DOHH2 (cell line): ENCODE measurements around the gene DDHD1.
"Not testable (repeated sequence)": the region's sequence is repeated elsewhere in the genome, so short reads cannot be mapped to it uniquely, and the experiment has no call there.

ENCODE experiments used
- H3F3A ChIP-seq: fragments of 200-600 bp; sonication (generic), shearing (Covaris generic); 2 replicates; pipeline ENCODE4 v1.6.0; 2016; ENCODE audit warnings: antibody characterized with exemption, mild to moderate bottlenecking; ENCODE audit not compliant: control insufficient read depth, insufficient read depth
- H3K27ac ChIP-seq: fragments of 200-600 bp; sonication (generic); 2 replicates; pipeline ENCODE4 v1.5.1; 2014; ENCODE audit warnings: low read depth, mild to moderate bottlenecking, low read length, moderate library complexity
- H3K27me3 ChIP-seq: fragments of 200-600 bp; sonication (generic); 2 replicates; pipeline ENCODE4 v1.6.1; 2014; ENCODE audit warnings: mild to moderate bottlenecking, low read length, mixed read lengths; ENCODE audit not compliant: control insufficient read depth
- H3K36me3 ChIP-seq: fragments of 200-600 bp; sonication (generic); 2 replicates; pipeline ENCODE4 v1.6.1; 2014; ENCODE audit warnings: mild to moderate bottlenecking, low read length, moderate library complexity, mixed read lengths; ENCODE audit not compliant: control insufficient read depth
- H3K4me1 ChIP-seq: fragments of 200-600 bp; sonication (generic); 2 replicates; pipeline ENCODE4 v1.6.1; 2014; ENCODE audit warnings: mild to moderate bottlenecking, low read length, mixed read lengths; ENCODE audit not compliant: control insufficient read depth
- H3K4me2 ChIP-seq: fragments of 200-600 bp; sonication (generic); 2 replicates; pipeline ENCODE4 v1.6.0; 2014; ENCODE audit warnings: mild to moderate bottlenecking, low read length, moderate library complexity
- H3K4me3 ChIP-seq: fragments of 200-600 bp; sonication (generic); 2 replicates; pipeline ENCODE4 v1.5.1; 2014; ENCODE audit warnings: mild to moderate bottlenecking, low read length, mixed read lengths
- H3K79me2 ChIP-seq: fragments of 200-600 bp; sonication (generic); 2 replicates; pipeline ENCODE4 v1.6.1; 2014; ENCODE audit warnings: mild to moderate bottlenecking, low read length, mixed read lengths; ENCODE audit not compliant: control insufficient read depth
- H3K9me2 ChIP-seq: fragments of 200-600 bp; sonication (generic); replicated peaks from 2 replicates; pipeline ENCODE4 v1.6.1; 2014; ENCODE audit warnings: mild to moderate bottlenecking, low read length, mixed read lengths; ENCODE audit not compliant: control insufficient read depth
- H3K9me3 ChIP-seq: fragments of 200-600 bp; sonication (generic); 2 replicates; pipeline ENCODE4 v1.6.1; 2014; ENCODE audit warnings: antibody characterized with exemption, low read length, mixed read lengths; ENCODE audit not compliant: control insufficient read depth, insufficient read depth
- H4K20me1 ChIP-seq: fragments of 200-600 bp; sonication (generic); 2 replicates; pipeline ENCODE4 v1.6.0; 2014; ENCODE audit warnings: low read depth, mild to moderate bottlenecking, antibody characterized with exemption, low read length, moderate library complexity; ENCODE audit not compliant: control insufficient read depth, insufficient read depth
- CTCF ChIP-seq: fragments of 200-600 bp; sonication (generic); IDR thresholded peaks from one replicate; pipeline ENCODE4 v1.5.1; 2014; ENCODE audit warnings: antibody characterized with exemption, mild to moderate bottlenecking, low read depth, low read length; ENCODE audit not compliant: poor library complexity, severe bottlenecking
- EZH2phosphoT487 ChIP-seq: fragments of 200-600 bp; sonication (generic); IDR thresholded peaks from 2 replicates; pipeline ENCODE4 v1.6.1; 2017; ENCODE audit warnings: borderline replicate concordance, mild to moderate bottlenecking, antibody characterized with exemption, low read length, moderate library complexity, mixed read lengths

DDHD1 gene

GRCh38 chr14:53093206-53093605 lies 59.9 kb downstream of the DDHD1 start:
- Histone ChIP-seq H3K79me2 (no peaks in the 10 kb centered on the region), H3F3A (peaks cover 5% of the 10 kb centered on the region; the same call in 1 of the 2 replicates), H3K9me3 (no peaks in the 10 kb centered on the region), H3K4me2 (no peak overlapping the region), H3K9me2 (no peaks in the 10 kb centered on the region), H3K27ac (no peak overlapping the region), H4K20me1 (no peaks in the 10 kb centered on the region), H3K4me3 (no peak overlapping the region), H3K36me3 (peaks cover 22% of the 10 kb centered on the region), H3K27me3 (no peaks in the 10 kb centered on the region), H3K4me1 (no peaks in the 10 kb centered on the region)
- TF ChIP-seq EZH2phosphoT487 = no peak
- TF ChIP-seq CTCF = no peak

- no peaks in the 10 kb centered on the region for H4K20me1 ChIP-seq
- no peak overlapping the region for H3K4me2 ChIP-seq
- H3K79me2 ChIP-seq = 0 out of 2 replicates have a peak, but pooled peaks cover 2% of the 10 kb centered on the region
- no peaks in the 10 kb centered on the region for H3K9me2 ChIP-seq
- H3K27ac ChIP-seq = no peak overlapping the region
- H3F3A ChIP-seq = no peaks in the 10 kb centered on the region
- no peaks in the 10 kb centered on the region for H3K9me3 ChIP-seq
- H3K27me3 ChIP-seq = no peaks in the 10 kb centered on the region
- no peaks in the 10 kb centered on the region for H3K4me1 ChIP-seq
- no peak overlapping the region for H3K4me3 ChIP-seq
- H3K36me3 ChIP-seq = peaks cover 20% of the 10 kb centered on the region
- TF ChIP-seq EZH2phosphoT487 (no peak), CTCF (no peak)
Observed at GRCh38 chr14:53090853-53091252, 62.3 kb downstream of the DDHD1 start.

- not testable (repeated sequence) for H3K4me1 ChIP-seq, H3K27ac ChIP-seq, H3F3A ChIP-seq, H3K27me3 ChIP-seq, H3K4me3 ChIP-seq, H3K4me2 ChIP-seq, H4K20me1 ChIP-seq, H3K9me2 ChIP-seq, H3K79me2 ChIP-seq, H3K9me3 ChIP-seq
- peaks cover 28% of the 10 kb centered on the region for H3K36me3 ChIP-seq
Observed at GRCh38 chr14:53084954-53085353, 68.2 kb downstream of the DDHD1 start.

GRCh38 chr14:53064475-53064874 lies 88.6 kb downstream of the DDHD1 start:
- H3K27me3 ChIP-seq = no peaks in the 10 kb centered on the region
- H3K4me1 ChIP-seq = no peaks in the 10 kb centered on the region
- H3K9me2 ChIP-seq = no peaks in the 10 kb centered on the region
- no peak overlapping the region for H3K4me3 ChIP-seq
- no peaks in the 10 kb centered on the region for H4K20me1 ChIP-seq
- H3K27ac ChIP-seq = no peak overlapping the region
- no peak for TF ChIP-seq CTCF
- TF ChIP-seq EZH2phosphoT487 = no peak
- no peaks in the 10 kb centered on the region for H3K9me3 ChIP-seq
- H3F3A ChIP-seq = no peaks in the 10 kb centered on the region
- H3K4me2 ChIP-seq = no peak overlapping the region
- H3K79me2 ChIP-seq = no peaks in the 10 kb centered on the region
- peaks cover 23% of the 10 kb centered on the region for H3K36me3 ChIP-seq
